WTC11 (cell line): ENCODE data around the gene KLK15.

Experiments used
- CTCF ChIP-seq: fragments of 200-600 bp; IDR thresholded peaks from 2 replicates; pipeline ENCODE4 v1.8.0; 2022; ENCODE audit warnings: antibody characterized with exemption
- ESRRA ChIP-seq: sonication (generic); formaldehyde crosslinking; IDR thresholded peaks from 2 replicates; pipeline ENCODE4 v1.8.1; 2022; ENCODE audit warnings: mild to moderate bottlenecking, missing genetic modification reagents, borderline replicate concordance
- FOXJ3 ChIP-seq: sonication (generic); formaldehyde crosslinking; IDR thresholded peaks from 2 replicates; pipeline ENCODE4 v1.9.0; 2021; ENCODE audit warnings: missing genetic modification reagents, mild to moderate bottlenecking, borderline replicate concordance
- MAX ChIP-seq: sonication (generic); formaldehyde crosslinking; IDR thresholded peaks from 2 replicates; pipeline ENCODE4 v1.8.0; 2022; ENCODE audit warnings: mild to moderate bottlenecking, missing genetic modification reagents
- RELA ChIP-seq: sonication (generic); formaldehyde crosslinking; IDR thresholded peaks from 2 replicates; pipeline ENCODE4 v1.8.1; 2022; ENCODE audit warnings: missing genetic modification reagents, mild to moderate bottlenecking, borderline replicate concordance
- STAT6 ChIP-seq: sonication (generic); formaldehyde crosslinking; conservative IDR thresholded peaks from 2 replicates; pipeline ENCODE4 v1.8.1; 2023; ENCODE audit warnings: mild to moderate bottlenecking, low read depth, missing genetic modification reagents, moderate library complexity

GRCh38 chr19:50796634-50797428 lies 36.5 kb downstream of the KLK15 start:
- TF ChIP-seq ESRRA (CRISPR knock-in tag) (no peak), CTCF (no peak), FOXJ3 (CRISPR knock-in tag) (no peak), MAX (CRISPR knock-in tag) (no peak), RELA (CRISPR knock-in tag) (no peak), STAT6 (CRISPR knock-in tag) (no peak)
